HepG2 (cell line): ENCODE results near the gene TEX19. TPM values are rescaled to one million over a fixed set of nuclear protein-coding genes. Genes with fewer than 3 reads are reported as not detected.

Experiments used
- BCL3 ChIP-seq: sonication (generic); formaldehyde crosslinking; IDR thresholded peaks from 2 replicates; pipeline ENCODE4 v1.5.1; 2020; ENCODE audit warnings: mild to moderate bottlenecking, missing genetic modification reagents, moderate library complexity
- CBX2 ChIP-seq, 2 experiments: fragments of 200-600 bp in 1 of 2; sonication (generic); formaldehyde crosslinking in 1 of 2; IDR thresholded peaks; 2 replicates each; pipeline versions ENCODE4 v1.7.0 to v1.8.1; 2018 to 2022; ENCODE audit warnings: low read depth in 2 of 2, low read length in 1 of 2, mild to moderate bottlenecking in 1 of 2, missing genetic modification reagents in 1 of 2
- CC2D1A ChIP-seq: sonication (generic); formaldehyde crosslinking; IDR thresholded peaks from 2 replicates; pipeline ENCODE4 v1.8.1; 2023; ENCODE audit warnings: mild to moderate bottlenecking, missing genetic modification reagents
- ELF1 ChIP-seq: sonication (generic); formaldehyde crosslinking; IDR thresholded peaks from 2 replicates; pipeline ENCODE4 v1.4.0; 2020; ENCODE audit warnings: missing genetic modification reagents
- HOXD1 ChIP-seq: sonication (generic); formaldehyde crosslinking; IDR thresholded peaks from 2 replicates; pipeline ENCODE4 v1.5.0; 2020; ENCODE audit warnings: missing genetic modification reagents
- KDM6A ChIP-seq: IDR thresholded peaks from 2 replicates; pipeline ENCODE4 v1.6.1; 2016; ENCODE audit warnings: low read depth
- MXI1 ChIP-seq: IDR thresholded peaks from 3 replicates; pipeline ENCODE4 v1.6.1; 2012; ENCODE audit warnings: low read depth, low read length, inconsistent platforms, borderline replicate concordance
- NFATC3 ChIP-seq: sonication (generic); formaldehyde crosslinking; IDR thresholded peaks from 2 replicates; pipeline ENCODE4 v1.5.1; 2020; ENCODE audit warnings: mild to moderate bottlenecking, missing genetic modification reagents
- NFE2L1 ChIP-seq: sonication (generic); formaldehyde crosslinking; IDR thresholded peaks from 2 replicates; pipeline ENCODE4 v1.4.0; 2020; ENCODE audit warnings: missing genetic modification reagents, mild to moderate bottlenecking, borderline replicate concordance
- NR1H2 ChIP-seq: sonication (generic); formaldehyde crosslinking; IDR thresholded peaks from 2 replicates; pipeline ENCODE4 v1.8.1; 2022; ENCODE audit warnings: low read depth, missing genetic modification reagents, borderline replicate concordance
- RARA ChIP-seq: IDR thresholded peaks from 2 replicates; pipeline ENCODE4 v1.6.1; 2016; ENCODE audit warnings: missing genetic modification reagents, missing compliant biosample characterization
- RFX5 ChIP-seq: IDR thresholded peaks from 2 replicates; pipeline ENCODE4 v1.6.1; 2011; ENCODE audit warnings: low read depth, low read length, improper control_type of control experiment
- RFXAP ChIP-seq: sonication (generic); formaldehyde crosslinking; IDR thresholded peaks from 2 replicates; pipeline ENCODE4 v1.4.0; 2020; ENCODE audit warnings: missing genetic modification reagents, borderline replicate concordance
- SNAI1 ChIP-seq: sonication (generic); formaldehyde crosslinking; IDR thresholded peaks from 2 replicates; pipeline ENCODE4 v1.5.0; 2020; ENCODE audit warnings: mild to moderate bottlenecking, missing genetic modification reagents, borderline replicate concordance
- SRY ChIP-seq: sonication (generic); formaldehyde crosslinking; IDR thresholded peaks from 2 replicates; pipeline ENCODE4 v1.8.0; 2022; ENCODE audit warnings: mild to moderate bottlenecking, missing genetic modification reagents
- XRCC5 ChIP-seq: fragments of 200-400 bp; formaldehyde crosslinking; optimal IDR thresholded peaks from 2 replicates; pipeline ENCODE3; 2017; ENCODE audit warnings: mild to moderate bottlenecking, low read length
- ZBTB42 ChIP-seq: sonication (generic); formaldehyde crosslinking; IDR thresholded peaks from 2 replicates; pipeline ENCODE4 v1.5.0; 2020; ENCODE audit warnings: mild to moderate bottlenecking, missing genetic modification reagents
- ZBTB7B ChIP-seq: sonication (generic); formaldehyde crosslinking; IDR thresholded peaks from 2 replicates; pipeline ENCODE4 v1.4.0; 2020; ENCODE audit warnings: missing genetic modification reagents
- ZMYM4 ChIP-seq: sonication (generic); formaldehyde crosslinking; IDR thresholded peaks from 2 replicates; pipeline ENCODE4 v1.8.1; 2023; ENCODE audit warnings: mild to moderate bottlenecking, missing genetic modification reagents
- ZNF12 ChIP-seq: sonication (generic); formaldehyde crosslinking; IDR thresholded peaks from 2 replicates; pipeline ENCODE4 v1.5.0; 2020; ENCODE audit warnings: missing genetic modification reagents
- ZNF136 ChIP-seq: sonication (generic); formaldehyde crosslinking; IDR thresholded peaks from 2 replicates; pipeline ENCODE4 v1.8.1; 2022; ENCODE audit warnings: low read depth, mild to moderate bottlenecking, moderate library complexity, missing genetic modification reagents
- ZNF253 ChIP-seq: sonication (generic); formaldehyde crosslinking; IDR thresholded peaks from 2 replicates; pipeline ENCODE4 v1.8.0; 2022; ENCODE audit warnings: mild to moderate bottlenecking, missing genetic modification reagents, borderline replicate concordance
- ZNF30 ChIP-seq: sonication (generic); formaldehyde crosslinking; IDR thresholded peaks from 2 replicates; pipeline ENCODE4 v1.5.0; 2020; ENCODE audit warnings: mild to moderate bottlenecking, missing genetic modification reagents
- ZNF33B ChIP-seq: sonication (generic); formaldehyde crosslinking; IDR thresholded peaks from 2 replicates; pipeline ENCODE4 v1.5.1; 2020; ENCODE audit warnings: mild to moderate bottlenecking, missing genetic modification reagents
- ZNF451 ChIP-seq: sonication (generic); formaldehyde crosslinking; IDR thresholded peaks from 2 replicates; pipeline ENCODE4 v1.5.0; 2020; ENCODE audit warnings: mild to moderate bottlenecking, missing genetic modification reagents
- ZNF800 ChIP-seq: sonication (generic); formaldehyde crosslinking; IDR thresholded peaks from 2 replicates; pipeline ENCODE4 v1.4.0; 2020; ENCODE audit warnings: missing genetic modification reagents
- ZSCAN25 ChIP-seq: sonication (generic); formaldehyde crosslinking; IDR thresholded peaks from 2 replicates; pipeline ENCODE4 v1.8.0; 2022; ENCODE audit warnings: mild to moderate bottlenecking, missing genetic modification reagents
- polyA plus RNA-seq, 8 experiments: library from polyadenylated mRNA; depleted of rRNA in 3 of 8; stranded (reverse) in 7 of 8; unstranded in 1 of 8; fragments of >200 nt; fragmentation: Illumina TruSeq in 4 of 8; extraction: Trizol in 4 of 8; gene quantifications; 2 replicates each; pipeline versions ENCODE4 v1.2.1 to v1.2.3, GENCODE V29; 2011 to 2016; ENCODE audit warnings: low read depth in 4 of 8, missing spikeins in 1 of 8, mixed read lengths in 1 of 8; ENCODE audit not compliant: insufficient read depth in 1 of 8
- total RNA-seq, 5 experiments: library from RNA; depleted of rRNA; stranded (reverse); fragments of >200 nt; fragmentation: Illumina TruSeq; extraction: Trizol; gene quantifications; 2 replicates each; pipeline ENCODE4 v1.2.3, GENCODE V29; 2016; ENCODE audit warnings: low read depth in 1 of 5

The TEX19 gene
- total and polyA plus RNA-seq, 2 of the 13 experiments (the other 11 are each of a cell fraction or from before 2014, with no cell fraction given), result 1.3 to 6.0 TPM

- TF ChIP-seq ZNF30 (CRISPR knock-in tag), result 0 out of 2 replicates have a peak, but pooled peaks have one; percentile 49
- TF ChIP-seq ZBTB7B (CRISPR knock-in tag), result peak; percentile 93
- peak; percentile 38; the same call in 1 of the 2 replicates for TF ChIP-seq ZNF12
- 0 out of 2 replicates have a peak, but pooled peaks have one; percentile 22 for TF ChIP-seq SRY
- TF ChIP-seq RARA (CRISPR knock-in tag), result peak; percentile 96
- TF ChIP-seq KDM6A, result peak; percentile 25; the same call in 1 of the 2 replicates
- TF ChIP-seq MXI1, result peak; percentile 81; the same call in 1 of the 3 replicates
- peak; percentile 38; the same call in 1 of the 2 replicates for TF ChIP-seq NFATC3
- TF ChIP-seq NFE2L1 (CRISPR knock-in tag), result peak; percentile 60; the same call in 1 of the 2 replicates
- TF ChIP-seq ZNF253, result 0 out of 2 replicates have a peak, but pooled peaks have one; percentile 37
- 0 out of 2 replicates have a peak, but pooled peaks have one; percentile 60 for TF ChIP-seq HOXD1 (CRISPR knock-in tag)
- TF ChIP-seq ZNF136 (CRISPR knock-in tag), result peak; percentile 73; the same call in 1 of the 2 replicates
- peak; percentile 74 for TF ChIP-seq ZMYM4 (CRISPR knock-in tag)
- peak; percentile 97 for TF ChIP-seq ZNF33B (CRISPR knock-in tag)
- 0 out of 2 replicates have a peak, but pooled peaks have one; percentile 9 for TF ChIP-seq RFX5
- peak; percentile 73; the same call in 1 of the 2 replicates for TF ChIP-seq SNAI1 (CRISPR knock-in tag)
- TF ChIP-seq ZNF451 (CRISPR knock-in tag), result peak; percentile 48; the same call in 1 of the 2 replicates
- TF ChIP-seq XRCC5, result peak; percentile 31
- TF ChIP-seq CC2D1A, result no peak
- 0 out of 2 replicates have a peak, but pooled peaks have one; percentile 52 for TF ChIP-seq ZNF800 (CRISPR knock-in tag)
- peak; percentile 9 for TF ChIP-seq ELF1 (CRISPR knock-in tag)
- TF ChIP-seq BCL3, result peak; percentile 66; the same call in 1 of the 2 replicates
- TF ChIP-seq RFXAP (CRISPR knock-in tag), result no peak
- peak; percentile 92 for TF ChIP-seq ZSCAN25 (CRISPR knock-in tag)
- no peak for TF ChIP-seq ZBTB42
- no peak for TF ChIP-seq CBX2 (IDR thresholded peaks at IDR 0.05; ENCODE audit: low read depth, low read length)
- TF ChIP-seq CBX2 (CRISPR knock-in tag; IDR thresholded peaks at IDR 0.05; ENCODE audit: low read depth), result no peak
- TF ChIP-seq NR1H2 (CRISPR knock-in tag), result no peak; the same call in 1 of the 2 replicates
Measured at GRCh38 chr17:82325286-82326180, 33.5 kb upstream of the TEX19 start (continued).
